COLO668 (cell line): ENCODE measurements around the gene LRIG3.
"Not testable (repeated sequence)": the region's sequence is repeated elsewhere in the genome, so short reads cannot be mapped to it uniquely, and the experiment has no call there.

Experiments used
- DNase-seq: peaks from one replicate; lab custom pipeline; 2025; ENCODE audit not compliant: unreplicated experiment; lab: John Stamatoyannopoulos, UW

LRIG3 gene

GRCh38 chr12:58907391-58907790 is 12.9 kb downstream of the LRIG3 start:
- no peak for DNase-seq

GRCh38 chr12:58906917-58907316 is 13.4 kb downstream of the LRIG3 start:
- no peak for DNase-seq

GRCh38 chr12:58905422-58905821 is 14.9 kb downstream of the LRIG3 start:
- DNase-seq = no peak

- DNase-seq = not testable (repeated sequence)
Observed at GRCh38 chr12:58902726-58903125, 17.6 kb downstream of the LRIG3 start.

GRCh38 chr12:58901664-58902063 is 18.6 kb downstream of the LRIG3 start:
- DNase-seq = no peak

GRCh38 chr12:58897969-58898368 is 22.3 kb downstream of the LRIG3 start:
- DNase-seq = no peak

GRCh38 chr12:58896278-58896677 is 24.0 kb downstream of the LRIG3 start:
- no peak for DNase-seq

GRCh38 chr12:58895053-58895452 is 25.3 kb downstream of the LRIG3 start:
- DNase-seq = no peak

GRCh38 chr12:58894040-58894439 is 26.3 kb downstream of the LRIG3 start:
- DNase-seq = no peak

GRCh38 chr12:58893495-58893894 is 26.8 kb downstream of the LRIG3 start:
- no peak for DNase-seq

- no peak for DNase-seq
Observed at GRCh38 chr12:58889557-58889956, 30.7 kb downstream of the LRIG3 start.

GRCh38 chr12:58888131-58888783 is 32.0 kb downstream of the LRIG3 start:
- DNase-seq = peak; percentile 49

GRCh38 chr12:58887068-58887467 is 33.2 kb downstream of the LRIG3 start:
- DNase-seq = no peak

GRCh38 chr12:58886474-58886873 is 33.8 kb downstream of the LRIG3 start:
- DNase-seq = no peak

- no peak for DNase-seq
Observed at GRCh38 chr12:58884916-58885315, 35.4 kb downstream of the LRIG3 start.

GRCh38 chr12:58883576-58884334 is 36.5 kb downstream of the LRIG3 start:
- no peak for DNase-seq

GRCh38 chr12:58882826-58883225 is 37.5 kb downstream of the LRIG3 start:
- DNase-seq = peak; percentile 20

- DNase-seq = no peak
Observed at GRCh38 chr12:58881816-58882215, 38.5 kb downstream of the LRIG3 start.

GRCh38 chr12:58880639-58881038 is 39.7 kb downstream of the LRIG3 start:
- DNase-seq = no peak

GRCh38 chr12:58877243-58877743 is 43.0 kb downstream of the LRIG3 start:
- peak; percentile 89 for DNase-seq

GRCh38 chr12:58873496-58873895 is 46.8 kb downstream of the LRIG3 start:
- DNase-seq = no peak

GRCh38 chr12:58871556-58871955 is 48.7 kb downstream of the LRIG3 start:
- DNase-seq = no peak
